Activated CD4-positive, CD25-positive, alpha-beta regulatory T cell treated with anti-CD3 and anti-CD28 coated beads, Interleukin-2, amount 50 U/mL, for 16 hours (primary cell): ENCODE data around the gene CFAP73.

ENCODE experiments used
- DNase-seq: peaks from one replicate; pipeline ENCODE4 v3.0.0-alpha.2; 2020; ENCODE audit warnings: low read depth, low spot score

Gene CFAP73

DNA sequence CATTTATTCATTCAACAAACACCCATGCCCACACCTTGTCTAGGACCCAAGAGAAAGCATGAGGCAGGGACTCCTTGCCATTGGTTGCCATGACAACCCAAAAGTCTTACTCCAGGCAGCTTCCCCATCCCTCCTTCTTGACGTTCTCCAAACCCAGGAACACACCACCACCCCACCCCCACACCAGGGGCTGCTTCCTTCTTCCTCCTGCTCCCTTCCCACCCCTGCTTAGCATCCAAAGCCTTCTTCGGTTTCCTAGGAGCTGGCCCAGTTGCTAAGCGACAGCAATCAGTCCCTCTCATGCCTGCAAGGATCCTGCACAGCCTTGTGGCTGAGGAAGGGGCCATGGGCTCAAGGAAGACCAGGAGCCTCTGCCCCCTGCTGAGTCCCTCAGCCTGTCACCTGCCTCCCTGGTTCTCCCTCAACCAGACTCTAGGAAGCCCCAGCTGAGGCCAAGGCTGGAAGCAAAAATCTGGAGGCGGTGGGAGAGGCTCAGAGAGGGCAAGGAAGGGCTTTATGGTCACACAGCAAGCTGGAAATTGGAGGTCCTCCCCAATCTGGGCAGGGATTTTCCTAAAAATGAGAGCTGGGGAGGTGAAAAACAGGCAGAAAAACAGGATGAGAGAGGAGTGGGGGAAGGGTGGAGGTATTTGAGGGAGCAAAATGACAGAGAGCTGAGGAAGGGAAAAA is 29.4 kb upstream of the CFAP73 start:
- DNase-seq = no peak

DNA sequence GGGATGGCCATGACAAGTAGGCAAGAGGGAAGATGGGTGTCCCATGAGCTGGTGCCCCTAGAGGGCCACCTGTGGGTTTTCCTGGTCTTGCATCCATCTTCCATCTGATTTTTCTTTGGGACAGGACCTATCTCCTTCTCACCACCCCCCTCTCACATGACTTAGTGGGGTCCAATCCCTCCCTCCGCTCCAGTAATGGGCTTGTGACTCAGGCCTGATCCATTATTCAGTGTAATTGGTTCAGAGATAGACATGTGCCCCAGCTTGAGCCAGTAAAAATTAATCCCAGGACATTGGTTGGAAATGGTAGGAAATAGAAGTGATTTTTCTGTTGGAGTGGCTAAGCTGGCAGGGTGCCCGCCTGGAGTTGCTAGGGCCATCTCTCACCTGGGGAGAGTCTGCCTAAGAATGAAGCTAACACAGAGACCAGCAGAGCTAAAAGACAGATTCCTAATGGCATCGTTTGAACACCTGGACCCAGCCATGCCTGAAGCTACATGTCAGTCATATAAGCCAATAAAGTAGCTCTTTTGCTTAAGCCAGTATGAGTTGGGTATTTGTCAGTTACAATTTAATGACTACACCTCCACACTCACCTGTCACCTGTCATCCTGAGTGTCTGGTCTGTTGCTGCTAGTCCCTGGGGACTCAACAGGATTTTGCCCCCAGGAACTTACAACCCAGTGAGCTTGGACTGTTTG is 28.7 kb upstream of the CFAP73 start:
- no peak for DNase-seq

- DNase-seq = no peak
Observed at GRCh38 chr12:113127791-113128199, 21.7 kb upstream of the CFAP73 start.

DNA sequence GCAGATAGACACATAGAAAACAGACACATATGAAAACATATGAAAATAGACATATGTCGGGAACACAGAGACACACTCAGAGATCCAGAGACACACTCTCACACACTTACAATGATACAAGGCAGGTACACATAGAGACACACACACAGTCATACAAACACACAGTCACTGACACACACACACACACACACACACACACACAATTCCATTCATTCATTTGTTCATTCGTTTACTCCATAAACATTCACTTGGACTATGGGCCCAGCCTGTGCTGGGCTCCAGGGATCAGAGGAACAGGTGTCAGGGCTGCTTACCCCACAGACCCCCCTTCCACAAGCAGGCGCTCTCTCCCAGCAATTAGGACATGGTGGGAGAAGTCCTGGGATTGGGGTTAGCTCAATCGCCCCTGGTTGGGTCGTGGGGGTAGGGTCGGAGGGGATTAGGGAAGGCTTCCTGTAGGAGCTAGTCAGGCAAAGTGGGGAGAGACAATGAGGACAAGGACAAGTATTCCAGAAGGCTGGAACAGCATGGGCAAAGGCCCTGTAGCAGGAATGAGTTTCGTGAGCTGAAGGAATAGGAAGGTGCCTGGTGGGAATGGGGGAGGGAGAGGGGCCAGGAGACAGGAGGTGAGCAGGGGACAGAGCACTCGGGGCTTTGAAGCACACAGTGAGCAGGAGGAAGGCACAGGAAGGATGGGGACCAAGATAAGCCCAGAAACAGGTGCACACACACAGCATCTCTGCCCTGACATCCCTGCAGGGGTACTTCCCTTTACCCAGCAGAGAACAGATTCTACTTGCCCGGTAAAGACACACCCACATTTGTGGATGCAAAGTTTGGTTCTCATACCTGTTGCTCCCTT is 20.5 kb upstream of the CFAP73 start:
- no peak for DNase-seq

DNA sequence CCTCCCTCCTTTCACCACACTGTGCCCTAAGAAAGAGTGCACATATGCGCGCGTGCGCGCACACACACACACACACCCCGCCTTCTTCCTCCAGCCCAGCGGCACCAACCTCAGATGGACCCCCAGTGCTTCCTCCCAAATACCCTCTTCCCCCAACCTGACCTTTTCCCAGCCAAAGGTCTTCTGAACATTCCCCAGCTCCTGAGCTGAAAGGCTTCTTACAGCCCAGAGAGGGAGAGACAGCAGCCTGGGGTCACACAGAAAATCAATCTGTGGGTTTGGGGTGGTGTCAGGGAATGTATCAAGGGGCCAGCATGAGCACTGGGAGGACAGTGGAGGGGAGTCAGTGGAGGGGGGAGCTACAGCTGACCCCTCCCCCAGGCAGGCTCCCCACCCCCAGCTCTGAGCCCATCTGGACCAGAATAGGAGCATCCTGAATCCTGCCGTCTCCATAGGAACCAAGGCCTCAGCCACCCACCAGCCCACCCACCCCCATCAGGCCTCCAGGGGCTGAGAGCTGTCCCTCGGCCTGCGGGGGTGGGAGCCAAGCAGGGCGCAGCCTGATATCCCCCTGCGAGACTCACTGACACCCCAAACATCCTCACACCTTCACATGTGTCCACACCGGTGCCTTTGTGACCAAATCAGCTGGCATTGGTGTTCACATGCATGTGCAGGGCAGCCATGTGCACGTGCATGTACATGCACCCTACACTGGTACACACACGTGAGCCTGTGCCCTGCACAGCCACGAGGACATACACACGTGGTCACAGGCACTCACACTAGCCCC is 19.7 kb upstream of the CFAP73 start:
- no peak for DNase-seq

DNA sequence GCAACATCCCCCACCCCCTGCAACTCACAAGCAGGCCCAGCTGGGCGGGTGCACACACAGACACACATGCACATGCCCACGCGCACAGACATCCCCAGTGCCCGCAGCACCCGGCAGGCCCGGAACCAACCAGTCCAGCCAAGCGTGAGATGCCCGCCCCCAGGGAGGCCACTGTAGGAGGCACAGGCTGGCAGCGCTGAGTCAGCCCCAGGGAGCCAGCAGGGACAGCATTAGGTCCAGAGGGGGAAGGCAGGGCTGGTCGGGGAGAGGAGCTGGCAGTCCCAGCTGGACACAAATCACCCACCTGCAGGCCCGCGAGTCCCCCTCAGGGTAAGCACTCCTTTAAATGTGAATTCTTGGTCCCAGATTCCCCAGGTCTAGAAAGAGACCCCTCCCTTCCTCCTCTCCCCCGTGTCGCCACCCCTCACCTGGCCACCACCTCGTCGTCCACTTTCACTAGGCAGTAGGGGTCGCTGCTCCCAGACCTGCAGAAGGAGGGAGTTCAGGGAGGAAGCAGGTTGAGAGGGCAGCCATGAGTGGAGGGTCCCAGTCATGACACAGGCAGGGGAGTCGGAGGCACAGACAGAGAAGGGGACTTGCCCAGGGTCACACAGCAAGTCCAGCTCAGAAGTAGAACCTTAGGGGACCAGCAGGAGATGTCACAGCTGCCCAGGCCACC is 18.9 kb upstream of the CFAP73 start:
- no peak for DNase-seq

DNA sequence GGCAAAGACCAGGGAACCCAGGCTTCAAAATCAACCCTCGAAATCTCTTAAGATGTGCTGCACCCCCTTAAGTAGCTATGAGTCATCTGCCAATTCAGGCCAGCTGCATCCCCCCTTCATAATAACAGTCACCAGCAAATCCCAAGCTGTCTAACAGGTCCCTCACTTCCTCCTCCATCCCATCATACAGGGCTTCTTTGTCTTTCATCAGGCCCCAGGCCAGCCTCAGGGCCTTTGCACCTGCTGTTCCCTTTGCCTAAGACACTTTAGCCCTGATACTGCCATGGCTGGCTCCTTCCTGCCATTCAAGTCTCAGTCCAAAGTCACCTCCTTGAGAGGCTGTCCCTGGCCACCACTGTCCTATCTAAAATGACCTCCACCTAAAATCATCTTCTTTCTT is 18.0 kb upstream of the CFAP73 start:
- no peak for DNase-seq

- no peak for DNase-seq
Observed at GRCh38 chr12:113133036-113133435, 16.5 kb upstream of the CFAP73 start.

GRCh38 chr12:113133666-113134065 is 15.9 kb upstream of the CFAP73 start:
- no peak for DNase-seq

GRCh38 chr12:113134071-113134470 is 15.5 kb upstream of the CFAP73 start:
- no peak for DNase-seq

GRCh38 chr12:113134521-113134951 is 15.0 kb upstream of the CFAP73 start:
- DNase-seq = no peak

DNA sequence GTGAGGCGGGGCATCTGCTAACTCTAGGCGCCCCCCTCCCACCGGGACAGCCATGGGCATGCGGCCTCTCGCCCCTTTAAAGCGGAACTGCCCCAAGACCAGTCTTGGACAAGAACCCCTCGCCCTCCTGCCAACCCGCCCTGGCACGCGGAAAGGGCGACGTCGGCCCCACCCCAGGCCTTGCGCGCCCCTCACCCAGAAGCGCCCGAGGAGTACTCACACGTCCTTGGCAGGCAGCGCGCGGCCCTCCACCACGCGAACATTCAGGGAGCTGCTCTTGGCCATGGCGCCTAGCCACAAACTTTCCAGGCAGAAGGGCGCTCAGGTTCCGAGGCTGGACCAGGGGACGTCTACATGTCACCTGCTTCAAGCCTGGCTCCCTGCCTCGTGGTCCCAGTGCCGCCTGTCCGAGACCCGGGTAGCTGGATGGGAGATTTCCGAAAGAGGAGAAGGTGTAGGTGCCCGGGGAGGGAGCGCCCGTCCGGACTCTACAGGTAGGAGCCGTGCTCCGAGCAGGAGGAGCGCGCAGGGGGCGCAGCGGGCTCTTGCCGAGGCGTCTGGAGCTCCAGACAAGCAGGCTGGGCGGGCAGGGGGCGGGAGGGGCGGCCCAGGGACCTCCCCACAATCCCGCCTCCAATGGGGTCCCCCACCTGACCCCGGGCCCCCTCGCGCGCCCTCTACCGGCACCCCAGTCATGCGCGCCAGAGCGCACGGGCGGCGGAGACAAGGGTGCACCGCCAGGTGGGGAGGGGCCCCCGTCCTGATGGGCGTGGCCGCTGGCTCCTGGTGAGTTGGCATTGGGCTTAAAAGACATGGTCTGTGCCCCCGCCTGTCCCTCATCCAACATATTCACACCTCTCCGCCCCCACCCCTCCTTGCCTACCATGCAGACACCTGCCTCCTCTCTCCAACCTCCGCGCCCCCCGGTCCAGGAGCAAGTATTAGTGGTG is 14.1 kb upstream of the CFAP73 start, which contains the start of gene RASAL1:
TSS of gene RASAL1 (minus strand) at position 584 of the 950 bp plus-strand sequence. CDS start at position 285, 299 bp downstream.
- DNase-seq = peak; percentile 44

- DNase-seq = no peak
Observed at GRCh38 chr12:113136128-113136989, 13.2 kb upstream of the CFAP73 start.

DNA sequence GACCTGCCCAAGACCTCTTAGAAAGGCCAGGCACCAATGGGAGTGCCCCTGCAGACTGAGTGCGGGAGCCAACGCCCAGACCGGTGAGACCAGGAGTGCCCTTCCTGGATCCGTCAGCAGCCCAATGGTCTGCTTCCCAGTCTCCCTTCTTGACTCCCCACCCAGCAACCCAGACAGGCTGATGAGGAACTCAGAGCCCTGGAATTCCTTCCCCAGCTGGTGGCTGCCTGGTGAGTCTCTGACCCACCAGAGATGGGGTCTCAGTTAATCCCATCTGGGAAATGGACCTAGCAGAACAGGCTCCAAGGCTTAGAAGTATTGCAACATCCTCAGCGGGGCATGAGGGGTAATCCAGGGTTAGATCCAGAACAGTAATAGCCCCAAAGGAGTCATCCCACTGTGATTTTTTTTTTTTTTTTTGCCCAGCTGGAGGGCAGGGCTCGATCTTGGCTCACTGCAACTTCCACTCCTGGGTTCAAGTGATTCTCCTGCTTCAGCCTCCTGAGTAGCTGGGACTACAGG is 12.5 kb upstream of the CFAP73 start:
- no peak for DNase-seq

DNA sequence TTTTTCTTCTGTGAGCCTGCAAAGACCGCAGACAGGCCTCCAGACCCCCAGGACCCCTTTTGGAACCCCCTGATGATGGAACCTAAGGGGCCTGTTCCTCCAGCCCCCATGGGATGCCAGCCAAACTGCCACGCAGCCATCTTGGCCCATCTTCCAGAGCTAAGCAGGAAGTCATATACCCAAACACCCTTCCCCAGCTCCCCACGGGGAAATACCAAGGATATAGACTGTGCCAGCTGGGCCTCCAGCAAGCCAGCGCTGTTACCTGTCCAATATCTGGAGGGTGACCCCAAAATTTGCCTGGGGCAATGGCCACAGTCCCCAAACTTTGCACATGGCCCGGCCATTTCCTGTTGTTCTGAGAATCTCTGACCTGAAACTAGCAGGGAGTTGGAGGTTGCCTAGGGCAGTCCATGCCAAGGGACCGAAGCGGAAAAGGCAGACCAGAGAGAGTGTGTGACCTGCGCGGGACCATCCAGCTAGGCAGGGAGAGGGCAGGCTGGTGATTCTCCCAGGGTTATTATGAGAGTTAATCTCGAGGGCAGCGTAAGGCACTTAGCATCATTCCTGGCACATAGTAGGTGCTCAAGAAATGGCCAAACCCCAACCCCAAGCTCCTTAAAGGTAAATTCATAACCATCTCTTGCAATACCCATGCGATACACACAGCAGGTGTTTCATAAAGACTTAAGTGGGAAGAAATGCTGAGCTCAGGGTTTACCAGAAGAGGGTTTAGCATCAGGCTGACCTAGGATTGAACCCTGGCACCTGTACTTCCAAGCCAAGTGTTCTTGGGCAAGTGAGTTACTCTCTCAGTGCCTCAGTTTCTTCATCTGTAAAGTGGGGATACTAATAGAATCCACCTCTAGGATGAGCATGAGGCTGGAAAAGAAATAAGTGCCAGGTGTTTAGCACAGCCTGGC is 11.4 kb upstream of the CFAP73 start:
- no peak for DNase-seq

DNA sequence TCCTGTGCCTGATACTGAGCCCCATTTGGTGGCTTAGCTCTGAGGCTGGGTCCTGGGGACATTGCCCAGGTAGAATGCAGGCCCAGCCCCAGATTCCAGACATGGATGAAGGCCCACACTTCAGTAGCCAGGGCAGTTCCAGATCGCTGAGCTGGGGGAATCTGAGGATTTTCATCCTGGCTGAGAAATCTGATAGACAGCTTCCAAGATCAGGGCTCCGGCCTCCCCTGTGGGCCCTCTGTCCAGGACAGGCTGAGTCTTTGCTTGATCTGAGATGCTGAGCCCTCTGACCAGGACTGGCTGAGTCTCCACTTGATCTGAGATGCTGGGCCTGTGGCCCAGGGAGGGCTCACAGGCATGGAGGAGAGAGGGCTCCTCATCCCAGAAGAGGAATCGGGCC is 10.7 kb upstream of the CFAP73 start:
- DNase-seq = no peak

DNA sequence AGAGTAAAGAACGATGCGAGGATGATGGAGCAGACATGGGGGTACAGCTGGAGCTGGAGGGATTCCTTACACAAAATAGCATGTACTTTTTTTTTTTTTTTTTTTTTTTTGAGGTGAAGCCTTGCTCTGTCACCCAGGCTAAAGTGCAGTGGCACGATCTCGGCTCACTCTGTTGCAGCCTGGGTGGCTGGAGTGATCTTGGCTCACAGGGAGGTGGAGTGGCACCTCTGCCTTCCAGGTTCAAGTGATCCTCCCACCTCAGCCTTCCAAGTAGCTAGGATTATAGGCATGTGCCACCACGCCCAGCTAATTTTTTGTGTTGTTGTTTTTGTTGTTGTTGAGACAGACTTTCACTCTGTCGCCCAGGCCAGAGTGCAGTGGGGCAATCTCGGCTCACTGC is 8.8 kb upstream of the CFAP73 start:
- no peak for DNase-seq
